GM12874 (cell line): ENCODE results near the gene SPATA31C1.

Experiments
- TF ChIP-seq, protein P1 (sequence below): IDR thresholded peaks from 2 replicates; pipeline ENCODE4 v1.5.1; 2011; ENCODE audit warnings: low read depth, mild to moderate bottlenecking, control low read depth, low read length, moderate library complexity; ENCODE audit not compliant: insufficient read depth

Gene SPATA31C1

DNA sequence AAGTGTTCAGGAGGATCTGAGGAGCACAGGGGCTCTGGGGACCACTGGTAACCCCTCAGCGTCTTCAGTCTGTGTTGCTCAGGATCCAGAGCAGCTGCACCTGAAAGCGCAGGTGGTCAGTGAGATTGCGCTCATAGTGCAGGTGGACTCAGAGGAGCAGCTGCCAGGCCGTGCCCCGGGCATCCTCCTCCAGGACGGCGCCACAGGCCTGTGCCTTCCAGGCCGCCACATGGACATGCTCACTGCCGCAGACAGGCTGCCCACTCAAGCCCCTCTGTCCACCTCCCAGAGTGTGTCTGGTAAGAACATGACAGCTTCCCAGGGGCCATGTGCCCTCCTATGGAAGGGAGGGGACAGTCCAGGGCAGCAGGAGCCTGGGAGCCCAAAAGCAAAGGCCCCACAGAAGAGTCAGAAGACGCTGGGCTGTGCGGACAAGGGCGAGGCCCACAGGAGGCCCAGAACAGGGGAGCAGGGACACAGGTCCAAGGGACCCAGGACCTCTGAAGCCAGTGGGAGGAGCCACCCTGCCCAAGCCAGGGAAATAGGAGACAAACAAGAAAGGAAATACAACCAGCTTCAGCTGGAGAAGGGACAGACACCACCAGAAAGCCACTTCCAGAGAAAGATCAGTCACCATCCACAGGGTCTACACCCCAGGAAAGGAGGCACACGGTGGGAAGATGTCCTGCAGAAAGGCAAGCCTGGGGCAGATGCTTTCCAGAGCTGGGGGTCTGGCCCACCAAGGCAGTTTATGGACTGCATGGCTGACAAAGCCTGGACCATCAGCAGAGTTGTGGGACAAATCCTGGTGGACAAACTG lies 29.9 kb upstream of the SPATA31C1 start:
- TF ChIP-seq, protein P1, sequence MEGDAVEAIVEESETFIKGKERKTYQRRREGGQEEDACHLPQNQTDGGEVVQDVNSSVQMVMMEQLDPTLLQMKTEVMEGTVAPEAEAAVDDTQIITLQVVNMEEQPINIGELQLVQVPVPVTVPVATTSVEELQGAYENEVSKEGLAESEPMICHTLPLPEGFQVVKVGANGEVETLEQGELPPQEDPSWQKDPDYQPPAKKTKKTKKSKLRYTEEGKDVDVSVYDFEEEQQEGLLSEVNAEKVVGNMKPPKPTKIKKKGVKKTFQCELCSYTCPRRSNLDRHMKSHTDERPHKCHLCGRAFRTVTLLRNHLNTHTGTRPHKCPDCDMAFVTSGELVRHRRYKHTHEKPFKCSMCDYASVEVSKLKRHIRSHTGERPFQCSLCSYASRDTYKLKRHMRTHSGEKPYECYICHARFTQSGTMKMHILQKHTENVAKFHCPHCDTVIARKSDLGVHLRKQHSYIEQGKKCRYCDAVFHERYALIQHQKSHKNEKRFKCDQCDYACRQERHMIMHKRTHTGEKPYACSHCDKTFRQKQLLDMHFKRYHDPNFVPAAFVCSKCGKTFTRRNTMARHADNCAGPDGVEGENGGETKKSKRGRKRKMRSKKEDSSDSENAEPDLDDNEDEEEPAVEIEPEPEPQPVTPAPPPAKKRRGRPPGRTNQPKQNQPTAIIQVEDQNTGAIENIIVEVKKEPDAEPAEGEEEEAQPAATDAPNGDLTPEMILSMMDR = no peak

DNA sequence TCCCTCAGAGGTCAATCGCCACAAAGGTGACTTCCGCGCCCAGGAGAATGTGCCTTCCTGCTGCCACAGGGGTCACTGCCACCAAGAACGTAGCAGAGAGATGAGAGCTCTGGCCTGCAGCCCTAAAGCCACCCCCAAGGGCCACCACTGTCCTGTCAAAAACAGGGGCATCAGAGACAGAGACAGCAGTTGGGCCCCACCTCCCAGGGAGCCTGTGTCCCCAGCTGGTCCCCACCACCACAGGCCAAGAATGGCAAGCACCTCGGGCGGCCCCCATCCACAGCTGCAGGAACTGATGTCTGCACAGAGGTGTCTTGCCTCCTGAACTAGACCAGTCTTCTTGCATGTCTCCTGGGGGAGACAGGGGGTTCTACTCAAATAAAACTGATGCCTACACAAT lies 29.3 kb upstream of the SPATA31C1 start:
- TF ChIP-seq, protein P1 = no peak

DNA sequence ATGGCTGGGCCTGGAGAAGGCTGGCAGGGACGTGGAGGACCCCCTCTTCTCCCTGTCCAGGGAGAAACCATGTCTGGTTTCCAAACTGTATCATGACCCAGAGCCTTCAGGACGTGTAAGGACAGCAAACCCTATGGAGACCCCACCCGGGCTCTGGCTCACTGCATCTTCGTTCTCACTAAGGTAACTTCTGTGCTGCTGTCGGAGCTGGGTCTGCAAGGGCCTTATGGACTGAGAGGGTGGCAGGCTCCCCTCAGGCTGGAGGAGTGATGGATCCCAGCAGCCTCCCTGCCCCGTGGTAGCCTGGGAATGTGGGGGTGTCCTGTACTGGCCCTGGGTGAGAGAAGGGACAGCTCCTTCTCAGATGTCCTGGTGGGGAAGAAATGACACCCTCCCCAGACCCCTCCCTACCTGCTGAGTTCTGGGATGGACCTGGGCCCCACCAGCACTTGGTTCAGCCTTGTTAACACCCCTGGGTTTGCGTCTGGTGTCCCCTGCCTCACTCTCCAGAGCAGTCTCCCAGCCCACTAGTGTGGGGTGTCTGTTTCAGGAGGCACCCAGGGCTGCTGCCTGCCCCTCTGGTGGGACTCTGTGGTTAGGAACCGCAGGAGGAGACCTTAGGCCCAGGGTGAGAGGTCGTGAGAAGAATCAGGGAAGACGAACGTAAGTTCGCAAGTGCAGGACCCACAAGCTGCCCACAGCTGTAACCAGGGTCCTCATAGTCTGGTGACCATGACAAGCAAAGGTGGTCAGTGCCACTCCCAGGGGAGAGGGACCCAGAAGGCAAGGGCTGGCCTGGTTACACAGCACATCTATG lies 28.5 kb upstream of the SPATA31C1 start:
- TF ChIP-seq, protein P1 = no peak

DNA sequence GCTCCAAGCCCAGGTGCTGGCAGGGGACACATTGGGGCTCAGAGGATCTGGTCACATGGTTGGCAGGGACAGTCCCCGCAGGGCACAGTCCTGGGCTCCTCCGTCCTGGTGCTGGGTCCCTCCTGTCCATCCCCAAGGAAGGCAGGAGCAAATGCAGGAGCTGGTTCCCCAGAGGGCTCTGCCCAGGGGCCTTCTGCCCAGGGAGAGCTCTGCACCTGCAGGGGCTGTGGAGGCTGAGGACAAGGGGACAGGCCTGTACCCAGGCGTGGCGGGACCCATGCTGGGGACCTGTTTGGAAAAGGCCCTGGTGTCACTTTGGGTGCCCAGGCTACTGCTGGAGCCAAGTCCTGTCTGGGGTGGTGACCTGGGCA lies 27.9 kb upstream of the SPATA31C1 start:
- TF ChIP-seq, protein P1 = no peak

DNA sequence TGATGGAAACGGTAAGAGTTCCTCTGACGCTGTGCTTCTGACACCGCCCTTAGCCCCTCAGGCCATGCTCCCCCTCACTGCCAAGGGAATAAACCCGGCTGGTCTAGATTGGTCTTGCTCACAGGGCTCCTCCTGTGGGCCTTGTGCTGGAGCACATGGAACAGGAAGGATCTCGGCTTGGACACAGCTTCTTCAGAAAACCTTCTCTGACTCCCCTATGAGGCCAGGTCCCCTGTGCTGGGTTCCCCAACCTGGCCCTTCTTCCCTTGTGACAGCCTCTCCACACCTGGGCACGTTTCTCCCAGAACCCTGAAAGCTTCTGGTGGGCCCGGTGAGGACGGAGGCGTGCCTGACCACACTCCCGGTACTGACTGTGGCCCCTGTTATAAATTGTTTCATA lies 26.9 kb upstream of the SPATA31C1 start:
- TF ChIP-seq, protein P1 = no peak

DNA sequence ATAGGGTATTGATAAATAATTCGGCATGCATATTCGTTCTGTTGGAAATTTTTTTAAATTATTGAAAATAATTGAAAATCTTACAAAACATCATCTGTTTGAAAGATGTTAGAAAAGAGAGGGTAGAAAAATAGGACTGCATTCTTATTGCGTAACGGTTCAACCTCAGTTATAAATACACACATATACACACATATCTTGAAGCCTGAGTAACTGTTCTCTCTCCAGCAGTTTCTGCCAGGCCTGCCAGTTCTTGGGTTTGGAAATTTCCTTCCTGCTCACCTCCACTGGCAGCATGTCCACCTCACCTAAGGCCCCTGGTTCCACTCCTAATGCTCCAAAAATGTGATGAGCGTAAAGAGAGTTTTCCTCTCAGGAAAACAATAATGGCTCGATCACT lies 26.0 kb upstream of the SPATA31C1 start:
- TF ChIP-seq, protein P1 = no peak

DNA sequence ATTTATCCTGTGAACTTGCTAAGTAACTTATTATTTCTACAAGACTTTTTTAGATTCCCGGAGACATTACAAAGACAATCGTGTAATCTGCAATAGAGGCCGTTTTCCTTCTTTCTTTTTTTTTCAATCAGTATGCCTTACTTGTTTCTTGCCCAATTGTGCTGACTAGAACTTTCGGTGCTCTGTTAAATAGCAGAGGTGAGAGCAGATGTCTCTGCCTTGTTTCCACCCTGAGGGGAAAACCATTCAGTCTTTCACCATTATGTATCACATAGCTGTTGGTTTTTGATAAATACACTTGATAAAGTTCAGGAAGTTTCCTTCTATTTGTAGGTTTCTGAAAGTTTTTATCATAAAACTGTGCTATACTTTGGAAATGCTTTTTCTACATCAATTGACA lies 24.8 kb upstream of the SPATA31C1 start:
- TF ChIP-seq, protein P1 = no peak
